GM21447 (cell line): ENCODE results near the gene ZBED2.
A peak's percentile ranks its signal among the peaks of the same experiment; 100 is the strongest.

Source experiments
- ATAC-seq: cut with Tn5 transposase; IDR thresholded peaks from one replicate; pipeline ENCODE4 v1.9.1; 2021; ENCODE audit not compliant: unreplicated experiment

ZBED2 gene

GRCh38 chr3:111604119-111604518 lies 9.0 kb upstream of the ZBED2 start:
- ATAC-seq, result peak; percentile 25

DNA sequence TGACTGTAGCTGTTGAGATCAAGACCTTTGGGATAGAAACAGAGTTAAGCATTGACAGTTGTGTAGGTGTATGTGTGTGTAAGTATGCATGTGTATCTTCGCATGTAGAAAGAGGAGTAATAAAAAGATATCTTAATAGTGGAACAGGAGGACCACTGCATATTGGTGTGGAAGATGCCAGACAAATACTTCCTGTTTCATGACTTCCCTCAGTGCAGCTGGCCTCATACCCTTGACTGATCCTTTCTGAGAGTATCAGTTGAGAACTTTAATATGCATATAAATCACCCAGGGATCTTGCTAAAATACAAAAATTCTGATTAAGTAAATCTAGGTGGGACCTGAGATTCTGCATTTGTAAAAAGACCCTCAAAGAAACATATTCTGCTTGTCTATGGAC lies 8.5 kb upstream of the ZBED2 start:
- peak; percentile 43 for ATAC-seq

DNA sequence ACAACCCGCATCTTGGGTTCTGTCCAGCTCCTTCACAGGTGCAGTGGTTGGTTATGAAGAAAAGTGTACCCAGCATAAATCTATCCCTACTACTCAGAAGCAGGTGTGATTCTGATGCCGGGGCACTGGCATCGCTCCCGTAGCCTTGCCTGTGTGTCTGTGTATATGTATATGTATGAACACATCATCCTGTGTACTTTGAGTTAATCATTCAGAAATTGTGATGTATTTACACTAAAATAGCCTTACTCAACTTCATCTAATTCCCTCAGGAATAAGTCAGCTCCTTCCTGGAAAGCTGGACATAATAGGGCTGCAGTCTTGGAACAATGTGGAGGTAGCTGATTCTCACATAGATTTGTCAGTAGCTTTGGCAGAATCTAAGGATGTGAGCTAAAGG lies 6.7 kb upstream of the ZBED2 start:
- no peak for ATAC-seq

DNA sequence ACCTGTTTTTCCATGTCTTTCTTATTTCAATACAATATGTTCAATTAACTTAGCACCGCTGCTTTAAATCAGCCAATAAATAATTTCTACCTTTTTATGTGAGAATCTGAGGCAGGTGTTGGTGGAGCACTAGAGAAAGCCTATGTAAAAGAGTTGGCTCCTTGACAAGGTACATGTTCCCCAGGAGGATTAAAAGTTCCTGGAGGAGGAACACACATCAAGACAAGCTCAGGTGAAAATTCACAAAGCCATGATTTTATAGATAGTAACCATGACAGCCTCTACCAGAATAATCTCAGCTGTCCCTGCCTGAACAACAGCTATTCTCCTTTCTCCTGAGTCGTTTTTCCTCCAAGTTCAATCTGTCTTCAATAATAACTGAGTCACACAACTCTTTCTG lies 3.4 kb upstream of the ZBED2 start:
- no peak for ATAC-seq

- ATAC-seq, result no peak
Observed at GRCh38 chr3:111598139-111598538, 3.0 kb upstream of the ZBED2 start.

DNA sequence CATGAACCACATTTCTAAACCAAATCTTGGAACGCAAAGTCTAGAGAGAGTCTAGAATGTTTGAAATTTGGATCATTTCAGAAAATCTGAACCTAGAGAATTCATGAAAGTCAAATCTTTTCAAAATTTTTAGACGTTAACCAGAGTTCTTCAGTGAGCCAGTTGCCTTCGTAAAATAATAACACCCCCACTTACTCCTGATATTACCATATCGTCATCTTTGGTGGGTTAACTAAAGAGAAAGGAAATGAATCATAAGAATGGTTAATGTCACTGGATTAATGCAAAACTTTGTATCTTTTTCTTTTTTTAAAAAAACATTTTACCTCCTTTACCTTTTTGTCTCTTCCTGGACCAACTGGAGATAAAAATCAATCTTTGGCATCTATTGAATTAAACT lies 1.2 kb upstream of the ZBED2 start:
- no peak for ATAC-seq

GRCh38 chr3:111594781-111595180 lies 365 bp downstream of the ZBED2 start:
- no peak for ATAC-seq

DNA sequence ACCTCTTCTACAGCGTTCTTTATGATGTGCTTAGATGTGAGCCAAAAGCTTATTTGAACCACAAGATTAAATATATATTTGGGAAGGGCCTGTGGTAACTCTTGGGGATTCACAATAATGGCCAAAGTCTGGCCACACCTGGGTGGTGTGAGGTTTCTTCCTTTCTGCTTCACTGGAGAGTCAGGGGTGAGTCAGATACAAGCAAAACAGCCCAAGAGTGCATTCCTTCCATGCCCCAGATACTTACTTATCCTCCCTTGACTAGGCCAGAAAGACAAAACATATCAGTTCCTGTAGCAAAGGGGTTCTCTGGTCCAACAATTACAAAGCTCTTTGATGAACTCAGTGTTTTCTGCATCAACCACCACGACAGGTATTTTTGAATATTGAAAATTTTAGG lies 941 bp downstream of the ZBED2 start:
- peak; percentile 70 for ATAC-seq

GRCh38 chr3:111593666-111594065 lies 1.5 kb downstream of the ZBED2 start:
- ATAC-seq, result no peak

DNA sequence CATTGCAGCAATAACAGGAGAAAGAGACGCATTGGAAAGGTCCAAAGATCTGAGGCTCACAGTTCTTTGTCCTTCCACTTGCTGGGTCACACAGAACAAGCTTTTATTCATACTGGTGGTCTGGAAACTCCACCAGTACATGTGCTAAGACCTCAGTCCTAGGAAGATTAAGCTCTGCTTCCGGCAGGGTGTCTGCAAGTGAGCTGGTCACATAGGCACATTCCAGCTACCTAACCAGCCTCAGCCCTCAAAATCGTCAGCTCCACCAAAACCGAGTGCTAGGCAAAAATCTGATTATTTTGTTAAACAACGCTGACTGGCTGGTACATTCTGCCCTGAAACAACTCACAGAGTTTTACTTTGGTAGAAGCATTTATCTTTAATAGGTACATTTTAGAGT lies 2.2 kb downstream of the ZBED2 start:
- no peak for ATAC-seq

DNA sequence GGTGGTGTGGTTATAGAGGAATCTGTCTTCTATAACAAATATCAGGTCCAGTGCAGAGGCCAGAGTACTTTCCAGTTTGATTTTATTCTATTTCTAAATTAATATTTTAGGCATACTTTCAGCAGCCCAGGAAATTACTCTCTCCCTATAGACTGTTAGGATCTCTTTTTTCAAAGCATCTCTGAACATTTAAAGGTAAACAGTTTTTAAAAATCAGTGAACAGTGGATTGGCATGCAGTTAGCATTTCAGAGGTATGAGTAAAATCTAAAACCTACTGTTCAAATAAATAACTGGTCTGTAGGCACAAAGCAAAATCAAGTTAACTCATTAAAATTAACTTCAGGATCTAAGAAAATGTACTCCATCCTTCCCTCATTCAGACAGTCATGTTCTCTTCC lies 3.0 kb downstream of the ZBED2 start:
- no peak for ATAC-seq

DNA sequence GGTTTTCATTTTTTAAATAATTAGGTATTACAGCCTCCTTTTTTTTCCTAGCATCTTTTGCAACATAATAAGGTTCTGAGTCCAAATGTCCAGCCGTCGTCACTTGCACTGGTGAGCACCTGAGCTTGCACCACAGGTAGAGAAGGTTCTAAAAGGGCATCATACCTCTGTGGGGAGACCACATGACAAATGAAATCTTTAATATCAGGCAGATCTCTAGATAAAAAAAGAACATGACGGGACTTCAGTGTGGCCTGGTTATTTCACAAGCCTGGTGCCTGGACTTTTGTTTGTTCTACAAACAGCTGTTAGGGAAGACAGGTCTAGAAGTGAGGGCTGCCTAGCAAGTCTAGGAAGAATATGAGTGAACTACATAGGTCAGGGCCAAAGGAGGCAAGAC lies 3.6 kb downstream of the ZBED2 start:
- no peak for ATAC-seq

- no peak for ATAC-seq
Observed at GRCh38 chr3:111590143-111590491, 5.0 kb downstream of the ZBED2 start.

DNA sequence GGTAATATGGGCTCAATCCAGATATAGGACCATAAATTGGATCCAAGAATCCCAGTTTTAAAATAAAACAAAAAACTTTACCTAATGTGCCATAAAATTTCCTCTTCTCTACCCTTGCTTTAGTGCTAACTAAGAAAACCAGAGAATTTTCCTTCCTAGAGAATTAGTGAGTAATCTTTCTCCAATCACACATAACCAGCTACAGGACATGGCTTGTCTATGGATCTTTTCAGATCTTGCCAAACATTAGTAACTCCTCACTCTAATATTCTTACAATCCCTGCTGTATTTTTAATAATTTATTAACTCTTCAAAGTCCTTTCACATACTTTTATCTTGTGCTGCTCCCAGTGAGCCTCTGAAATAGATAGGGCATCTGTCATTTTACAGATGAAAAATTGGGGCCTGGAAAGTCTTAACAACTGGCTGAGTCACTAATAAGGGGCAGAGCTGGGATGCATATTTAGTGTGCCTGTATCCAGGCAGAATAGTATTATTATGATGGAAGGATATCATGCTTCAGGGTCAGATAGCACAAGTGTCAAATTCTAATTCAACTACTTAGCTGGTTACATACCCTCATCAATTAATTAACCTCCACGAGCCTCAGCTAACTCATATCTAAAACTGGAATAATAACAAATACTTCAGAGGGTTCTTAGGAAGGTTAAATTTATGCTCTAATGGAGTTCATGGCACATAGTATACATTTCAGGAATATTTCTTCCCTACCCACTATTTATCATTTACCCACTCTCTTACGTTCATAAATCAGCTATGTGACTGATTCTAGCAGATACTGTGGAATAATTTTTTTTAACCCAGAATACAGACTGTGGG lies 5.6 kb downstream of the ZBED2 start:
- ATAC-seq, result no peak

DNA sequence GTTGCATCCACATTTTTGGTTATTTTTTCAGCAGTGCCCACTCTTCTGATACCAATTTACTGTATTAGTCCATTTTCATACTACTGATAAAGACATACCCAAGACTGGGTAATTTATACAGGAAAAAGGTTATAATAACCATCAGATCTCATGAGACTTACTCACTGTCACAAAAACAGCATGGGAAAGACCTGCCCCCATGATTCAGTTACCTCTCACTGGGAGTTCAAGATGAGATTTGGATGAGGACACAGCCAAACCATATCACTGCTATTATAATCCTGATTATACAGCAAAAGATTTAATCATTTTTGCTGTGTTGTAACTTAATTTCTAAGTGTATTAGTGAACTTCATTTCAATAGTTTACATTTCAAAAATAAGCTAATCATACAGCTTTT lies 6.6 kb downstream of the ZBED2 start:
- no peak for ATAC-seq

- ATAC-seq, result no peak
Observed at GRCh38 chr3:111585217-111585616, 9.9 kb downstream of the ZBED2 start.

GRCh38 chr3:111584744-111585143 lies 10.4 kb downstream of the ZBED2 start:
- ATAC-seq, result no peak

DNA sequence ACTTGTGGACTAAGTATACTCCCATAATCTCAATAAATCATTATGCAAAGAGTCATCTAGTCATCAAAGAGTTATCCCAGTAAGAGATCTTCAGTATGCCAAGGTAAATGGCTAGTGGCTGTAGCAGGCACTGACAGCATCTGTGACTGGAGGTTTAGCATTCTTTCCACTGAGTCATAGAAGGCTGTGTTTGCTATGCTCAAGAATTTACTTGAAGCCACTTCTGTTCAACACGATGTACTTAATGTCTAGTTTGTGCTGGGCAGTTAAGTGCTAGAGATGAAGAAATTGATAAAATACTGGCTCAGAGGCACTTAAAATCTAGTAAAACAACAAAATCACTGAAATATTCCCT lies 13.0 kb downstream of the ZBED2 start:
- no peak for ATAC-seq

DNA sequence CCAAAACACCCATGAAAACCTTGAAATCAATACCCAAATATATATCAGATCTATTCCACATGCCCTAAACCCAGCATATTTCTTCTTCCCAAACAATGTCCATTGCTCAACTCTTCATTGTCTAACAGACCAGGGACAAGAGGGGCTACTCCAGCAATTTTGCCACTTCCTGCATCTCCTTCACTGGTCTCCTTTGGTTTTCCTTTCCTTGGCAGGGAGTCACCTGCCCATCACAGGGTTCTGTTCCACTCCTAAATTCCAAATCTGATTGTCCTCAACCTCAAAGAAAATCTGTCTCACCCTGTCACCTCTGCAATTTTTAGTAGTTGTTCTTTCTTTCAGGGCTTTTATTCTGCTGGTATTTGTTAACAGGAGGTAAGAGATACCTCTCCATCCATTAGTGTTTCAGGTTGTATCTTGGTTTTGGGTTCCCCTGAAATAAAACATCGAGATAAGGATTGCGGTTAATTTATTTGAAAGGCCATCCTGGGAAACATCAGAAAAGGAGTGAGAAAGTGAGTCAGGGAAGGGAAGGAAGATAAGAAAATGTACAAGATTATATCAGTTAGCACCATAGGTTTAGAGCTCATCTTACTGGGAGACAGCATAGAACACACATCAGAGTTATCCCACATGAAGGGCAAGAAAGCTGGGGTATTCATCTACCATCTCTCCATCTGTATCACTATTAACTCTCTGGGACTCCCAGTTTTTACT lies 13.6 kb downstream of the ZBED2 start:
- ATAC-seq, result no peak

- no peak for ATAC-seq
Observed at GRCh38 chr3:111579495-111579894, 15.7 kb downstream of the ZBED2 start.

GRCh38 chr3:111578867-111579266 lies 16.3 kb downstream of the ZBED2 start:
- ATAC-seq, result no peak

- ATAC-seq, result peak; percentile 82
Observed at GRCh38 chr3:111577798-111578685, 17.1 kb downstream of the ZBED2 start.
